D721Med (cell line): ENCODE measurements around the gene FREY1.
A peak's percentile ranks its signal among the peaks of the same experiment; 100 is the strongest.

Source experiments
- DNase-seq: peaks from one replicate; pipeline ENCODE4 v3.0.0; 2011; ENCODE audit warnings: low spot score; ENCODE audit not compliant: insufficient read length
- FAIRE-seq: peaks from 2 replicates; lab custom pipeline; 2011; peaks lifted over from hg19 to GRCh38; lab: Jason Lieb, UNC
- CTCF ChIP-seq: IDR thresholded peaks from 2 replicates; pipeline ENCODE4 v1.5.1; 2012; ENCODE audit warnings: mild to moderate bottlenecking, control low read depth; ENCODE audit not compliant: insufficient read depth; ENCODE audit errors: missing control alignments

FREY1 gene

GRCh38 chr11:45919806-45920530 lies 12.9 kb upstream of the FREY1 start:
- no peak for DNase-seq
- no peak for TF ChIP-seq CTCF
- FAIRE-seq = no peak

- FAIRE-seq (no peak), DNase-seq (no peak)
- TF ChIP-seq CTCF = no peak
Measured at GRCh38 chr11:45918962-45919675, 12.0 kb upstream of the FREY1 start.

GRCh38 chr11:45918331-45918941 lies 11.4 kb upstream of the FREY1 start:
- FAIRE-seq (no peak), DNase-seq (peak; percentile 79)
- TF ChIP-seq CTCF = no peak

GRCh38 chr11:45917623-45918330 lies 10.7 kb upstream of the FREY1 start, which contains the start of gene PEX16:
Gene PEX16 (minus strand): TSS chr11:45917877. CDS start chr11:45917811, 66 bp downstream.
- DNase-seq (peak; percentile 93), FAIRE-seq (no peak)
- no peak for TF ChIP-seq CTCF

GRCh38 chr11:45917286-45917622 lies 10.2 kb upstream of the FREY1 start:
- DNase-seq (no peak), FAIRE-seq (no peak)
- no peak for TF ChIP-seq CTCF

- TF ChIP-seq CTCF = no peak
Measured at GRCh38 chr11:45915446-45915845, 8.4 kb upstream of the FREY1 start.

More at GRCh38 chr11:45915446-45915845, 8.4 kb upstream of the FREY1 start:
- FAIRE-seq (no peak), DNase-seq (no peak)
